ENCODE data around the gene NAT8L.

Gene NAT8L

DNA sequence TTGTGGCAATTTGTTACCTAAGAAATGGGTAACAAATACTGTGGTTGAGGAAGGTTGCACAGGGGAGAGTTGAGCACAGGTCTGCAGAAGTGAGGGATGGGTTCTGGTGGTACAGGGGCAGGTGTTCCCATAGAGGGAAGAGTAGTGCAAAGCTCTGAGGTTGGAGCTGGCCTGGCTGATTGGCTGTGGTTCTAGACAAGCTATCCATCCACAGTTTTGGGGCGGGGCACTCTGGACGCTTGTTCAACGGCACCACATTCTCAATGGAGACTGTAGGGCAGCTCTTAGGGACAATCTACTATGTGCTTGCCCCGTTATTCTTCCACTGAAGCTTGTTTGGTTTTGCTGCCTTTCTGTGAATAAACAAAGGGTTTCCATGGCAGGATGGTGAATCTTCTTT is 35.4 kb downstream of the NAT8L start:
- TF ChIP-seq, protein P1, sequence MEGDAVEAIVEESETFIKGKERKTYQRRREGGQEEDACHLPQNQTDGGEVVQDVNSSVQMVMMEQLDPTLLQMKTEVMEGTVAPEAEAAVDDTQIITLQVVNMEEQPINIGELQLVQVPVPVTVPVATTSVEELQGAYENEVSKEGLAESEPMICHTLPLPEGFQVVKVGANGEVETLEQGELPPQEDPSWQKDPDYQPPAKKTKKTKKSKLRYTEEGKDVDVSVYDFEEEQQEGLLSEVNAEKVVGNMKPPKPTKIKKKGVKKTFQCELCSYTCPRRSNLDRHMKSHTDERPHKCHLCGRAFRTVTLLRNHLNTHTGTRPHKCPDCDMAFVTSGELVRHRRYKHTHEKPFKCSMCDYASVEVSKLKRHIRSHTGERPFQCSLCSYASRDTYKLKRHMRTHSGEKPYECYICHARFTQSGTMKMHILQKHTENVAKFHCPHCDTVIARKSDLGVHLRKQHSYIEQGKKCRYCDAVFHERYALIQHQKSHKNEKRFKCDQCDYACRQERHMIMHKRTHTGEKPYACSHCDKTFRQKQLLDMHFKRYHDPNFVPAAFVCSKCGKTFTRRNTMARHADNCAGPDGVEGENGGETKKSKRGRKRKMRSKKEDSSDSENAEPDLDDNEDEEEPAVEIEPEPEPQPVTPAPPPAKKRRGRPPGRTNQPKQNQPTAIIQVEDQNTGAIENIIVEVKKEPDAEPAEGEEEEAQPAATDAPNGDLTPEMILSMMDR (conservative IDR thresholded peaks at IDR 0.05), result no peak

GRCh38 chr4:2095236-2096072 is 36.3 kb downstream of the NAT8L start:
- H3K27ac ChIP-seq, result no peak overlapping the region
- TF ChIP-seq, protein P1 (conservative IDR thresholded peaks at IDR 0.05), result no peak

More for the DNA sequence above, 35.4 kb downstream of the NAT8L start:
- no peak overlapping the region for H3K27ac ChIP-seq

DNA sequence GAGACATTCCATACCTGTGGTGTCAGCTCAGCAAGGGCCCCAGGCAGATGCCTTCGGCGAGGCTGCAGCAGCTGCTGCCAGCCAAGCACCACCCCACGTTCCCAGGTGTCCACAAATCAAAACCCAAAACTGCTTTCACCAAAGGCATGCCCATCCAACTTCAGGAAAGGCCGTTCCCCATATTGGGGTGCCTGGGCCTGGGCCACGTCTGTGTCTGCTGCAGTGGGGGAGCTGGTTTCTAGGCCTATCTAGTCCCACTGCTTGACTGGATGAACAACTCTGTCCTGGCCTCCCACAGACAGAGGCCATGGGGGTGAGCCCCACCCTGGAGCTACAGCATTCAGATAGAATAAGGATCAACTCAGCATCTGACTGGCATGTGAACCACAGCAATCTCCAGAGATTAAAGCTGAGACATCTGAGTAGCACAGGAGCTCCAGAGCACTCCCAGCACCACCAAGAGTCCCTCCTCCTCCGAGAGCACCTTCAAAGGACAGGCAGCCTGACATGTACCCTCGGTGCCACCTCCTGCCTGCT is 37.0 kb downstream of the NAT8L start:
- H3K27ac ChIP-seq, result no peak overlapping the region

DNA sequence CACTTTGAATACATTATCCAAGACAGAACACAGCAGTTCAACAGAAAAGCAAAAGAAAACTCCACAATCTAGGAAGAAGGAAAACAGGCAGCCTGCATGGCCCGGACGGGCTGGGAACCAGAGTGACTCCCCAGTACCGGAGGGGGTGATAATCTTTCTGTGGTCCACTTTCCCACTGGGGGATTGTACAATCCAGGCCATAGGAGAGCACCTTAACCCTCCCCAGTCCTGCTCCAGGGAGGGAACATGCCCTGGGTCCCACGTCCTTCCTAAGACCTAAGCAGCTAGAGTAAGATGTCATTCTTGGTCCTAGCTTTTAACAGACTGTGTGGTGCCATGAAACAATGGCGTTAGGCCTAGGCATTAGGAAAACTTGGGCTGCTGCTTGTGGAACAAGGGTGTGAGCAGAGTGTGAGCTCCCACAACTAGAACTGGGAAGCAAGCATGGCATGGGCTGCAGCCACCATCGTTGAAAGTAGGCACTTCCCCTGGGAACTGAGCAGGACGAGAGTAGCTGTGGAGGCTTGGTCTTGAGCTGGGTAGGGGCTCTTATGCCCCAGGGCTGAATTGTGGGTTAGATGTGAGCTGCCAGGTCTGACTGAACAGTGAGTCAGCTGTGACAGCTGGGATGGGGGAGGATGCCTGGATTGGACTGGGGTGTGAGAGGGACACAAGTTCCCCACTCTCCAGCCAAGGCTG is 42.4 kb downstream of the NAT8L start:
- TF ChIP-seq, protein P1 (conservative IDR thresholded peaks at IDR 0.05), result no peak
- H3K27ac ChIP-seq, result no peak overlapping the region

More for the DNA sequence above, 37.0 kb downstream of the NAT8L start:
- TF ChIP-seq, protein P1 (conservative IDR thresholded peaks at IDR 0.05), result no peak

- H3K27ac ChIP-seq, result no peak overlapping the region
- TF ChIP-seq, protein P1 (conservative IDR thresholded peaks at IDR 0.05), result no peak
Measured at GRCh38 chr4:2102045-2102883, 43.1 kb downstream of the NAT8L start.

- no peak overlapping the region for H3K27ac ChIP-seq
- TF ChIP-seq, protein P1 (conservative IDR thresholded peaks at IDR 0.05), result no peak
Measured at GRCh38 chr4:2103127-2103842, 44.2 kb downstream of the NAT8L start.
